Osteoblast (primary cell): Measurements from ENCODE around the gene OR51B5. TPM values are rescaled to one million over a fixed set of nuclear protein-coding genes. Genes with fewer than 3 reads are reported as not detected.

Experiments used
- DNase-seq: peaks from one replicate; pipeline ENCODE4 v3.0.0; 2011; ENCODE audit warnings: low spot score, mixed read lengths; ENCODE audit not compliant: insufficient read length; ENCODE audit errors: missing footprints
- H2AFZ ChIP-seq: 2 replicates; pipeline ENCODE4 v1.6.0; 2011; ENCODE audit warnings: mild to moderate bottlenecking, low read length
- H3K27ac ChIP-seq: 2 replicates; pipeline ENCODE4 v1.5.1; 2011; ENCODE audit warnings: mild to moderate bottlenecking, low read depth, low read length, moderate library complexity
- H3K27me3 ChIP-seq: 2 replicates; pipeline ENCODE4 v1.6.0; 2012; ENCODE audit warnings: mild to moderate bottlenecking, control low read depth, inconsistent platforms, low read length, moderate library complexity; ENCODE audit not compliant: insufficient read depth
- H3K36me3 ChIP-seq: 2 replicates; pipeline ENCODE4 v1.5.1; 2011; ENCODE audit warnings: mild to moderate bottlenecking, low read length, control low read depth, moderate library complexity; ENCODE audit not compliant: insufficient read depth
- H3K4me1 ChIP-seq: 2 replicates; pipeline ENCODE4 v1.5.1; 2011; ENCODE audit warnings: mild to moderate bottlenecking, low read length, control low read depth, moderate library complexity; ENCODE audit not compliant: insufficient read depth
- H3K4me2 ChIP-seq: 2 replicates; pipeline ENCODE4 v1.6.0; 2011; ENCODE audit warnings: mild to moderate bottlenecking, low read length; ENCODE audit not compliant: insufficient read depth
- H3K4me3 ChIP-seq: fragments of 200-600 bp; sonication (generic); 3 replicates; pipeline ENCODE4 v1.5.1; 2012; ENCODE audit warnings: mild to moderate bottlenecking, low read length, inconsistent platforms; ENCODE audit not compliant: insufficient read depth
- H3K79me2 ChIP-seq: 2 replicates; pipeline ENCODE4 v1.6.0; 2012; ENCODE audit warnings: mild to moderate bottlenecking, low read length, control low read depth, inconsistent platforms; ENCODE audit not compliant: insufficient read depth
- H3K9me3 ChIP-seq: 2 replicates; pipeline ENCODE4 v1.5.1; 2011; ENCODE audit warnings: low read depth, low read length, control low read depth
- H4K20me1 ChIP-seq: 2 replicates; pipeline ENCODE4 v1.6.0; 2012; ENCODE audit warnings: mild to moderate bottlenecking, low read length, control low read depth; ENCODE audit not compliant: insufficient read depth
- total RNA-seq: library from RNA; depleted of rRNA; stranded (reverse); fragments of >200 nt; gene quantifications from 2 replicates; pipeline ENCODE4 v1.2.3, GENCODE V29; 2012
- TF ChIP-seq, protein P1 (sequence below): IDR thresholded peaks from 2 replicates; pipeline ENCODE4 v1.5.1; 2011; ENCODE audit warnings: mild to moderate bottlenecking, low read depth, low read length, moderate library complexity; ENCODE audit errors: extremely low read depth

The OR51B5 gene
- total RNA-seq, 1 donor = not detected

DNA sequence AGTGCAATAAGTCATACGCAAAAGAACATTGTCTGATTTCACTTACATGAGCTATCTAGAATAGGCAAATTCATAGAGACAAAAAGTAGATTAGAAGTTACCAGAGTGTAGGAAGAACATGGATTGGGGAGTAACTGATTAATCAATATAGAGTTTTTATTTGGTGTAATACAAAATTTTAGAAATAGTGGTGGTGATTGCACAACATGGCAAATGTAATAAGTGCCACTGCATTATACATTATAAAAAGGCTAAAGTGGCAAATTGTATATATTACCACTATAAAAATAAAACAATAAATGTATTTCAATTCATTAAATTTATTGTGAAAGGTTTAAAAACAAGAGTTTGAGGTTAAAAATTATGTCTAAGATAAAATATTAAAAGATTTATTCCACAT, 32.9 kb downstream of the OR51B5 start:
- Histone ChIP-seq H2AFZ (no peak overlapping the region), H3K36me3 (no peaks in the 10 kb centered on the region), H3K9me3 (no peaks in the 10 kb centered on the region), H3K27me3 (no peaks in the 10 kb centered on the region), H4K20me1 (no peaks in the 10 kb centered on the region), H3K27ac (no peak overlapping the region), H3K4me3 (no peak overlapping the region), H3K4me2 (no peak overlapping the region), H3K4me1 (no peaks in the 10 kb centered on the region), H3K79me2 (no peaks in the 10 kb centered on the region)
- TF ChIP-seq, protein P1, sequence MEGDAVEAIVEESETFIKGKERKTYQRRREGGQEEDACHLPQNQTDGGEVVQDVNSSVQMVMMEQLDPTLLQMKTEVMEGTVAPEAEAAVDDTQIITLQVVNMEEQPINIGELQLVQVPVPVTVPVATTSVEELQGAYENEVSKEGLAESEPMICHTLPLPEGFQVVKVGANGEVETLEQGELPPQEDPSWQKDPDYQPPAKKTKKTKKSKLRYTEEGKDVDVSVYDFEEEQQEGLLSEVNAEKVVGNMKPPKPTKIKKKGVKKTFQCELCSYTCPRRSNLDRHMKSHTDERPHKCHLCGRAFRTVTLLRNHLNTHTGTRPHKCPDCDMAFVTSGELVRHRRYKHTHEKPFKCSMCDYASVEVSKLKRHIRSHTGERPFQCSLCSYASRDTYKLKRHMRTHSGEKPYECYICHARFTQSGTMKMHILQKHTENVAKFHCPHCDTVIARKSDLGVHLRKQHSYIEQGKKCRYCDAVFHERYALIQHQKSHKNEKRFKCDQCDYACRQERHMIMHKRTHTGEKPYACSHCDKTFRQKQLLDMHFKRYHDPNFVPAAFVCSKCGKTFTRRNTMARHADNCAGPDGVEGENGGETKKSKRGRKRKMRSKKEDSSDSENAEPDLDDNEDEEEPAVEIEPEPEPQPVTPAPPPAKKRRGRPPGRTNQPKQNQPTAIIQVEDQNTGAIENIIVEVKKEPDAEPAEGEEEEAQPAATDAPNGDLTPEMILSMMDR = no peak
- DNase-seq = no peak

DNA sequence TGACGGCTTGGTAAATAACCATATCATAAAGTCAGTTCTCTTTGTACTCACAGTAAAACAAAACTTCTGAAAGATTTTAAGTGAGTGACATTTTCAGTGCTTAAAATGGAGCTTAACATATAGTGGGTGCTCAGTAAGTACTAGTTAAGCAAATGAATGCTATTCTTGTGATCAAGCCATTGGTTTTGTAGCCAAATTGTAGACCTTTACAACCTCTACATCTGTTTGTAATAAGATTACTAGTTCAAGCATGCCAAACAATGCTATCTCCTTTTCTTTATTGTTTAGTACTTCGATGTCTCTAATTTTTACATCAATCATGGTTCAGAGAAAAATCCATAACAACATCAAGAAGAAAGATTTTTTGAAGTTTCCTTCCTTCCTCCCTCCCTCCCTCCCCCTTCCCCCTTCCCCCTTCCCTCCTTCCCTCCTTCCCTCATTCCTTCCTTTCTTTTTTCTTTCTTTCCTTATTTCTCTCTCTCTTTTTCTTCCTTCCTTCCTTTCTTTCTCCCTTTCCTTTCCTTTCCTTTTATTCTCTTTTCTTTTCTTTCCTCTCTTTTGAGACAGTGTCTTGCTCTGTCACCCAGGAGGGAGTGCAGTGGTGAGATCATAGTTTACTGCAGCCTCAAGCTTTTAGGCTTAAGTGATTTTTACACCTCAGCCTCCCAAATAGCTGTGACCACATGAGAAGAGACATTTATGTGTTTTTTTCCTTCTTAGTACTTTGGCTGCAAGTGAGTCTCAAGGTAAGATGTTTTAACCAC, 35.9 kb downstream of the OR51B5 start:
- H3K27me3 ChIP-seq = no peaks in the 10 kb centered on the region
- H3K9me3 ChIP-seq = no peaks in the 10 kb centered on the region
- no peaks in the 10 kb centered on the region for H3K79me2 ChIP-seq
- H2AFZ ChIP-seq = no peak overlapping the region
- H3K4me3 ChIP-seq = no peak overlapping the region
- peaks cover 10% of the 10 kb centered on the region for H3K4me1 ChIP-seq
- H3K27ac ChIP-seq = no peak overlapping the region
- H3K36me3 ChIP-seq = no peaks in the 10 kb centered on the region
- DNase-seq = no peak
- H4K20me1 ChIP-seq = no peaks in the 10 kb centered on the region
- H3K4me2 ChIP-seq = no peak overlapping the region
- TF ChIP-seq, protein P1 = no peak

DNA sequence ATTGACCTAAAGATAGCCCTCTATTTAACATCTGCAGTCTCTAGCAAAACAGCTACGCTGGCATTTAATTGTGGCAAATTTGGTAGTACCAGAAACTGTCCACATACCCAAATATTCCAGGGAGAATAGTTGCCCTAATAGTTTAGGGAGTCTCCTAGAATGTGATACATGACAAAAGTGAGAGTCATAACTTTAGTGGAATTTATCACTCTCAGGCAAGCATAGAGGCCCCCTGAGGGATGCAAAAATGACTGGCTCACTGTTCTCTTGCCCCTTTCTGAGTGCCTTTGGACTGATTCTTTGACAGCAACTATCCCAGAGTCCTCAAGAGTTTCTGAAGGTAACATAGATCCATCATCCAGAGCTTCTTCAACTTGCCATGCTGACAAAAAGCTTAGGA, 39.3 kb downstream of the OR51B5 start:
- Histone ChIP-seq H3K27ac (no peak overlapping the region), H2AFZ (peak overlapping the region; percentile 53), H3K4me2 (no peak overlapping the region), H3K4me3 (no peak overlapping the region), H4K20me1 (no peaks in the 10 kb centered on the region), H3K79me2 (no peaks in the 10 kb centered on the region), H3K27me3 (no peaks in the 10 kb centered on the region), H3K4me1 (peaks cover 15% of the 10 kb centered on the region), H3K36me3 (no peaks in the 10 kb centered on the region), H3K9me3 (no peaks in the 10 kb centered on the region)
- DNase-seq = peak; percentile 84
- TF ChIP-seq, protein P1 = no peak

DNA sequence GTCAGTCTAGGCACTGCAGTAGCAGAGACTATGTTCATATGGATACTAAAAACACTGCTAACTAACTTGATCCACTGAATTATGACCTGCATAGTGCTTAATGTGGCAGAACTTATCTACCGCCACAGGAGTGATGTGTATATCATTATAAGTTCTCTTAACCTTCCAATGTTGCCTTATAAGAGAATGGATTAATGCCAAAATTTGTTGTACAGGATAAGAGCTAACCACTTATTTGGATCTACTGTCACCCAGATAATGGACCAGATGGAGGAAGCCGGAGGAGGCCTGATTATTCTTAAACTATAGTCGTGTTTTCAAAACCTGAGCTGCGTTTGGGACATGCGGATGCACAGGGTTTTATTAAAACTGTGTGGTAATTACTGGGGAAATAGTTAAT, 39.7 kb downstream of the OR51B5 start:
- no peaks in the 10 kb centered on the region for H4K20me1 ChIP-seq
- peaks cover 15% of the 10 kb centered on the region for H3K4me1 ChIP-seq
- no peaks in the 10 kb centered on the region for H3K36me3 ChIP-seq
- no peaks in the 10 kb centered on the region for H3K79me2 ChIP-seq
- no peak overlapping the region for H2AFZ ChIP-seq
- H3K27me3 ChIP-seq = no peaks in the 10 kb centered on the region
- DNase-seq = no peak
- no peak overlapping the region for H3K4me2 ChIP-seq
- TF ChIP-seq, protein P1 = no peak
- no peak overlapping the region for H3K27ac ChIP-seq
- H3K9me3 ChIP-seq = no peaks in the 10 kb centered on the region
- H3K4me3 ChIP-seq = no peak overlapping the region
